IMR-90 (cell line): Measurements from ENCODE around the gene ZNF346. TPM values are rescaled to one million over a fixed set of nuclear protein-coding genes. Genes with fewer than 3 reads are reported as not detected.

Experiments used
- ATAC-seq: fragments of 200-7000 bp; cut with Tn5 transposase; 2 replicates; pipeline ENCODE4 v1.9.1; 2020; ENCODE audit warnings: low read depth, mild to moderate bottlenecking, moderate library complexity
- BruUV-seq: library from RNA; stranded (reverse); fragments of 400-500 nt; replicated peaks from 2 replicates; lab custom pipeline; 2021; lab: Mats Ljungman, UMichigan
- CTCF ChIA-PET: fragments of 300-600 bp; formaldehyde crosslinking; extraction: SDS; loops from one replicate; lab custom pipeline; 2021; ENCODE audit warnings: antibody characterized with exemption; lab: Yijun Ruan, JAX
- POLR2A ChIA-PET: fragments of 300-600 bp; sonication (Branson Sonifier 250); formaldehyde crosslinking; loops from one replicate; lab custom pipeline; 2022; ENCODE audit warnings: antibody characterized with exemption; ENCODE audit not compliant: unreplicated experiment; lab: Charles Lee
- DNase-seq: peaks from one replicate; pipeline ENCODE4 v3.0.0; 2013
- H2AFZ ChIP-seq: replicated peaks from 2 replicates; pipeline ENCODE3; 2013; ENCODE audit warnings: low read length, mild to moderate bottlenecking; ENCODE audit not compliant: poor library complexity
- H2AK5ac ChIP-seq: 2 replicates; pipeline ENCODE4 v1.6.1; 2013; ENCODE audit warnings: low read depth, low read length, inconsistent platforms
- H2AK9ac ChIP-seq: replicated peaks from 2 replicates; pipeline ENCODE3; 2013; ENCODE audit warnings: mild to moderate bottlenecking, low read depth, low read length, moderate library complexity; ENCODE audit not compliant: poor library complexity
- H2BK120ac ChIP-seq: 2 replicates; pipeline ENCODE4 v1.6.1; 2013; ENCODE audit warnings: low read depth, low read length, inconsistent platforms
- H2BK15ac ChIP-seq: 3 replicates; pipeline ENCODE4 v1.6.1; 2013; ENCODE audit warnings: low read depth, low read length, inconsistent platforms
- H2BK20ac ChIP-seq: 2 replicates; pipeline ENCODE4 v1.6.1; 2013; ENCODE audit warnings: low read depth, mild to moderate bottlenecking, inconsistent platforms, low read length, moderate library complexity
- H2BK5ac ChIP-seq: 2 replicates; pipeline ENCODE4 v1.6.1; 2013; ENCODE audit warnings: mild to moderate bottlenecking, low read depth, low read length, inconsistent platforms; ENCODE audit not compliant: poor library complexity, severe bottlenecking
- H3K14ac ChIP-seq: replicated peaks from 2 replicates; pipeline ENCODE4 v1.6.1; 2013; ENCODE audit warnings: low read depth, low read length, inconsistent platforms
- H3K18ac ChIP-seq: 2 replicates; pipeline ENCODE4 v1.6.1; 2013; ENCODE audit warnings: low read depth, low read length, control low read depth
- H3K23ac ChIP-seq: 2 replicates; pipeline ENCODE4 v1.6.1; 2013; ENCODE audit warnings: low read depth, low read length, inconsistent platforms
- H3K27ac ChIP-seq: 2 replicates; pipeline ENCODE4 v1.5.1; 2013; ENCODE audit warnings: mild to moderate bottlenecking, control low read depth, low read length; ENCODE audit not compliant: insufficient read depth
- H3K27me3 ChIP-seq: 2 replicates; pipeline ENCODE4 v1.6.1; 2013; ENCODE audit warnings: low read length; ENCODE audit not compliant: control insufficient read depth, insufficient read depth
- H3K36me3 ChIP-seq: 2 replicates; pipeline ENCODE4 v1.6.1; 2013; ENCODE audit warnings: low read length, mixed read lengths; ENCODE audit not compliant: control insufficient read depth, insufficient read depth
- H3K4ac ChIP-seq: 2 replicates; pipeline ENCODE4 v1.6.1; 2013; ENCODE audit warnings: low read depth, low read length, inconsistent platforms
- H3K4me1 ChIP-seq: 2 replicates; pipeline ENCODE4 v1.6.1; 2013; ENCODE audit warnings: low read length, mixed read lengths; ENCODE audit not compliant: control insufficient read depth, insufficient read depth
- H3K4me2 ChIP-seq: 2 replicates; pipeline ENCODE4 v1.6.1; 2013; ENCODE audit warnings: low read depth, mild to moderate bottlenecking, control low read depth, low read length, moderate library complexity
- H3K4me3 ChIP-seq: 2 replicates; pipeline ENCODE4 v1.5.1; 2013; ENCODE audit warnings: low read depth, mild to moderate bottlenecking, control low read depth, low read length, moderate library complexity; ENCODE audit not compliant: insufficient read depth
- H3K56ac ChIP-seq: 2 replicates; pipeline ENCODE4 v1.6.1; 2013; ENCODE audit warnings: low read length, inconsistent platforms; ENCODE audit not compliant: insufficient read depth; ENCODE audit errors: extremely low read depth
- H3K79me1 ChIP-seq, 2 experiments: 2 replicates each; pipeline ENCODE4 v1.6.1; 2013; ENCODE audit warnings: low read length in 2 of 2, inconsistent platforms in 1 of 2, low read depth in 1 of 2
- H3K9ac ChIP-seq: 2 replicates; pipeline ENCODE4 v1.6.1; 2013; ENCODE audit warnings: low read depth, low read length, control low read depth
- H3K9me1 ChIP-seq: 2 replicates; pipeline ENCODE4 v1.6.1; 2013; ENCODE audit warnings: low read length, inconsistent platforms; ENCODE audit not compliant: insufficient read depth
- H3K9me3 ChIP-seq: 2 replicates; pipeline ENCODE4 v1.6.1; 2013; ENCODE audit warnings: low read length; ENCODE audit not compliant: control insufficient read depth, insufficient read depth
- H4K20me1 ChIP-seq: 2 replicates; pipeline ENCODE4 v1.6.1; 2013; ENCODE audit warnings: low read length, inconsistent platforms; ENCODE audit not compliant: insufficient read depth
- H4K5ac ChIP-seq: 2 replicates; pipeline ENCODE4 v1.6.1; 2013; ENCODE audit warnings: mild to moderate bottlenecking, low read depth, low read length, control low read depth
- H4K8ac ChIP-seq, 2 experiments: 2 replicates each; pipeline ENCODE4 v1.6.1; 2013; ENCODE audit warnings: low read depth in 2 of 2, low read length in 2 of 2, control low read depth in 1 of 2, inconsistent platforms in 1 of 2
- H4K91ac ChIP-seq: 2 replicates; pipeline ENCODE4 v1.6.1; 2013; ENCODE audit warnings: low read depth, low read length, inconsistent platforms; ENCODE audit not compliant: insufficient read depth
- CEBPB ChIP-seq: IDR thresholded peaks from 2 replicates; pipeline ENCODE4 v1.6.1; 2012; ENCODE audit warnings: low read depth, low read length, improper control_type of control experiment
- FOS ChIP-seq: fragments of 150-350 bp; IDR thresholded peaks from 2 replicates; pipeline ENCODE4 v1.6.1; 2016; ENCODE audit warnings: low read depth, low read length
- MXI1 ChIP-seq: IDR thresholded peaks from 2 replicates; pipeline ENCODE4 v1.6.1; 2012; ENCODE audit warnings: low read depth, mild to moderate bottlenecking, low read length, moderate library complexity, borderline replicate concordance
- RAD21 ChIP-seq: IDR thresholded peaks from 2 replicates; pipeline ENCODE4 v1.6.1; 2012; ENCODE audit warnings: low read length, improper control_type of control experiment
- RFX5 ChIP-seq: IDR thresholded peaks from 2 replicates; pipeline ENCODE4 v1.8.0; 2012; ENCODE audit warnings: low read depth, mild to moderate bottlenecking, low read length, moderate library complexity
- WGBS, 2 experiments: methylation state at CpG; one replicate each; pipeline versions ENCODE4 v1.1.5 to v1.1.7; 2013; ENCODE audit warnings: missing lambda C conversion rate in 2 of 2; ENCODE audit not compliant: insufficient read length in 1 of 2; ENCODE audit errors: extremely low coverage in 2 of 2; 5-methylcytosine and 5-hydroxymethylcytosine counted together
- dilution Hi-C: fragments of 300-500 bp; cut with HindIII; formaldehyde crosslinking; loops from one replicate; pipeline ENCODE4 v1.14.3; 2018; ENCODE audit warnings: low sequenced_read_pairs; ENCODE audit not compliant: unreplicated experiment
- in situ Hi-C: fragments of 300-500 bp; cut with MboI; formaldehyde crosslinking; loops from 3 replicates; pipeline ENCODE4 v1.14.3; 2019; ENCODE audit warnings: low sequenced_read_pairs, inconsistent platforms, mixed read lengths
- intact Hi-C: fragments of 100-400 bp; cut with micrococcal nuclease; formaldehyde crosslinking; loops from 2 replicates; pipeline ENCODE4 v1.10.0; 2022
- polyA plus RNA-seq, 3 experiments: library from polyadenylated mRNA; depleted of rRNA; stranded (reverse); fragments of >200 nt; gene quantifications; 2 replicates each; pipeline ENCODE4 v1.2.3, GENCODE V29; 2012; ENCODE audit warnings: low replicate concordance in 1 of 3
- total RNA-seq: library from RNA; depleted of rRNA; stranded (reverse); fragments of >200 nt; gene quantifications from 2 replicates; pipeline ENCODE4 v1.2.3, GENCODE V29; 2012
- TF ChIP-seq, protein P1 (sequence below): fragments of 150-350 bp; IDR thresholded peaks from 2 replicates; pipeline ENCODE4 v1.6.1; 2017; ENCODE audit warnings: mild to moderate bottlenecking, antibody characterized with exemption, low read length, low read depth
- TF ChIP-seq, protein P2 (sequence below): fragments of 150-350 bp; IDR thresholded peaks from 2 replicates; pipeline ENCODE4 v1.6.1; 2016; ENCODE audit warnings: low read depth, mild to moderate bottlenecking, low read length, moderate library complexity, borderline replicate concordance

Gene ZNF346
- total and polyA plus RNA-seq, 2 of the 4 experiments (the other 2 are of a cell fraction), result 15.1 to 17.0 TPM

DNA sequence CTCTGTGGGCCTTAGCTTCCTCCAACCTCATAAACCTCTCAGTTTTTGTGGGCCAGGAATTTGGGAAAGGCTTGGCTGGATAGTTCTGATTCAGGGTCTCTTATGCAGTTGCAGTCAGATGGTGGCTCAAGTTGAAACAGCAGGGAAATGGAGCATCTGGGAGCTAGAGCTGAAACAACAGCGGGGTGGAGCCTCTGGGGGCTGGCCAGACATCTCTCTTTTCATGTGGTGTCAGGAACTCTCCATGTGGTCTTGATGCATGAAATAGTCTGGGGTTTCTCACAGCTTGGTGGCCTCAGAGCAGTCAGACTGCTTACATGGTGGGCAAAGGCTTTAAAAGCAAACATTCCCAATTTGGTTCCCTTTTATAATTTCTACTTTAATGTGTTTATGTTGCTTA lies 13.5 kb downstream of the ZNF346 start:
- Histone ChIP-seq H4K8ac (no peak overlapping the region), H2BK15ac (no peak overlapping the region), H2BK20ac (no peak overlapping the region), H4K91ac (no peak overlapping the region), H3K4me2 (no peak overlapping the region), H2AFZ (no peak overlapping the region), H3K9me3 (no peaks in the 10 kb centered on the region), H4K20me1 (peaks cover 12% of the 10 kb centered on the region; the same call in 1 of the 2 replicates), H3K4ac (no peak overlapping the region), H2BK5ac (no peak overlapping the region), H3K27me3 (no peaks in the 10 kb centered on the region), H3K56ac (no peak overlapping the region), H2AK5ac (no peak overlapping the region), H3K18ac (no peak overlapping the region), H3K36me3 (peaks cover 3% of the 10 kb centered on the region), H3K4me1 (peaks cover 2% of the 10 kb centered on the region), H3K14ac (no peak overlapping the region), H2BK120ac (no peak overlapping the region), H2AK9ac (no peak overlapping the region), H3K27ac (no peak overlapping the region), H3K23ac (no peak overlapping the region), H3K79me1 (peaks cover 17 to 64% of the 10 kb centered on the region in 2 experiments), H3K4me3 (no peak overlapping the region), H3K9me1 (peaks cover 2% of the 10 kb centered on the region), H3K9ac (no peak overlapping the region), H4K5ac (no peak overlapping the region)
- POLR2A ChIA-PET, result no interaction called here
- TF ChIP-seq, protein P1, sequence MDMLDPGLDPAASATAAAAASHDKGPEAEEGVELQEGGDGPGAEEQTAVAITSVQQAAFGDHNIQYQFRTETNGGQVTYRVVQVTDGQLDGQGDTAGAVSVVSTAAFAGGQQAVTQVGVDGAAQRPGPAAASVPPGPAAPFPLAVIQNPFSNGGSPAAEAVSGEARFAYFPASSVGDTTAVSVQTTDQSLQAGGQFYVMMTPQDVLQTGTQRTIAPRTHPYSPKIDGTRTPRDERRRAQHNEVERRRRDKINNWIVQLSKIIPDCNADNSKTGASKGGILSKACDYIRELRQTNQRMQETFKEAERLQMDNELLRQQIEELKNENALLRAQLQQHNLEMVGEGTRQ, result no peak
- TF ChIP-seq, protein P2, sequence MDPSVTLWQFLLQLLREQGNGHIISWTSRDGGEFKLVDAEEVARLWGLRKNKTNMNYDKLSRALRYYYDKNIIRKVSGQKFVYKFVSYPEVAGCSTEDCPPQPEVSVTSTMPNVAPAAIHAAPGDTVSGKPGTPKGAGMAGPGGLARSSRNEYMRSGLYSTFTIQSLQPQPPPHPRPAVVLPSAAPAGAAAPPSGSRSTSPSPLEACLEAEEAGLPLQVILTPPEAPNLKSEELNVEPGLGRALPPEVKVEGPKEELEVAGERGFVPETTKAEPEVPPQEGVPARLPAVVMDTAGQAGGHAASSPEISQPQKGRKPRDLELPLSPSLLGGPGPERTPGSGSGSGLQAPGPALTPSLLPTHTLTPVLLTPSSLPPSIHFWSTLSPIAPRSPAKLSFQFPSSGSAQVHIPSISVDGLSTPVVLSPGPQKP, result no peak
- TF ChIP-seq CEBPB, result no peak
- TF ChIP-seq MXI1, result no peak
- no peak for TF ChIP-seq RFX5
- TF ChIP-seq RAD21, result no peak
- no peak for TF ChIP-seq FOS
- no TSS peak for BruUV-seq
- DNase-seq (no peak), ATAC-seq (no peak)
- in situ Hi-C loops, result no loop called here
- intact Hi-C loops, result no loop called here
- WGBS, 2 experiments, result no CpG with 5 or more reads among the region's 1 CpG
- dilution Hi-C loops, result no loop called here
- CTCF ChIA-PET, result no interaction called here
